WTC11 (cell line): ENCODE measurements around the gene NRN1L. TPM values are rescaled to one million over a fixed set of nuclear protein-coding genes. Genes with fewer than 3 reads are reported as not detected.

ENCODE experiments used
- ATAC-seq: fragments of 200-7000 bp; cut with Tn5 transposase; 2 replicates; pipeline ENCODE4 v1.10.0; 2021; ENCODE audit warnings: mild to moderate bottlenecking, moderate library complexity
- CTCF ChIA-PET: fragments of 300-600 bp; sonication (Branson Sonifier 250); formaldehyde crosslinking; loops from one replicate; lab custom pipeline; 2021; ENCODE audit warnings: antibody characterized with exemption; lab: Charles Lee
- POLR2A ChIA-PET: fragments of 350-600 bp; sonication (Branson Sonifier 250); formaldehyde crosslinking; loops from one replicate; lab custom pipeline; 2021; ENCODE audit warnings: antibody characterized with exemption; lab: Charles Lee
- DNase-seq: peaks from one replicate; pipeline ENCODE4 v3.0.0; 2021; ENCODE audit warnings: low spot score
- H3K27ac Mint-ChIP-seq: 2 replicates; pipeline ENCODE4 v1.8.0; 2021; ENCODE audit warnings: mixed read lengths
- H3K27me3 Mint-ChIP-seq: 2 replicates; pipeline ENCODE4 v1.8.0; 2021; ENCODE audit warnings: low read depth, mild to moderate bottlenecking, moderate library complexity, mixed read lengths
- H3K36me3 Mint-ChIP-seq: 2 replicates; pipeline ENCODE4 v1.8.0; 2021; ENCODE audit warnings: mixed read lengths
- H3K4me1 Mint-ChIP-seq: 2 replicates; pipeline ENCODE4 v1.8.0; 2022; ENCODE audit warnings: mixed read lengths
- H3K4me3 Mint-ChIP-seq: 2 replicates; pipeline ENCODE4 v1.8.0; 2021; ENCODE audit warnings: mild to moderate bottlenecking, moderate library complexity, mixed read lengths
- H3K9me3 Mint-ChIP-seq: 2 replicates; pipeline ENCODE4 v1.8.0; 2021; ENCODE audit warnings: mixed read lengths
- CREM ChIP-seq: sonication (generic); formaldehyde crosslinking; IDR thresholded peaks from 2 replicates; pipeline ENCODE4 v1.8.1; 2022; ENCODE audit warnings: mild to moderate bottlenecking, missing genetic modification reagents, moderate library complexity
- ETV6 ChIP-seq: sonication (generic); formaldehyde crosslinking; IDR thresholded peaks from 2 replicates; pipeline ENCODE4 v1.8.1; 2022; ENCODE audit warnings: mild to moderate bottlenecking, missing genetic modification reagents
- GRHL2 ChIP-seq: fragments of 250-450 bp; sonication (Bioruptor Pico); IDR thresholded peaks from 2 replicates; pipeline ENCODE4 v1.8.0; 2022; ENCODE audit warnings: mild to moderate bottlenecking, moderate library complexity; ENCODE audit not compliant: insufficient replicate concordance, severe bottlenecking
- NR1H2 ChIP-seq: sonication (generic); formaldehyde crosslinking; IDR thresholded peaks from 2 replicates; pipeline ENCODE4 v1.9.0; 2021; ENCODE audit warnings: mild to moderate bottlenecking, moderate library complexity, missing genetic modification reagents
- SP1 ChIP-seq: sonication (generic); formaldehyde crosslinking; conservative IDR thresholded peaks from 2 replicates; pipeline ENCODE4 v1.8.1; 2022; ENCODE audit warnings: missing genetic modification reagents
- ZBTB21 ChIP-seq: sonication (generic); formaldehyde crosslinking; IDR thresholded peaks from 2 replicates; pipeline ENCODE4 v1.8.1; 2023; ENCODE audit warnings: mild to moderate bottlenecking, missing genetic modification reagents, borderline replicate concordance
- ZNF121 ChIP-seq: sonication (generic); formaldehyde crosslinking; IDR thresholded peaks from 2 replicates; pipeline ENCODE4 v1.8.0; 2023; ENCODE audit warnings: missing genetic modification reagents
- ZNF671 ChIP-seq: fragments of 250-450 bp; sonication (Bioruptor Pico); IDR thresholded peaks from 2 replicates; pipeline ENCODE4 v1.8.0; 2021; ENCODE audit warnings: mild to moderate bottlenecking
- total RNA-seq: library from RNA; stranded (reverse); gene quantifications from 3 replicates; pipeline ENCODE4 v1.2.3, GENCODE V29; 2021
- TF ChIP-seq, protein P1 (sequence below): fragments of 250-450 bp; sonication (Bioruptor Pico); IDR thresholded peaks from 2 replicates; pipeline ENCODE4 v1.9.0; 2021; ENCODE audit warnings: mild to moderate bottlenecking, borderline replicate concordance
- TF ChIP-seq, protein P2 (sequence below): sonication (generic); formaldehyde crosslinking; IDR thresholded peaks from 2 replicates; pipeline ENCODE4 v1.8.1; 2023; ENCODE audit warnings: mild to moderate bottlenecking, missing genetic modification reagents, moderate library complexity
- TF ChIP-seq, protein P3 (sequence below): sonication (generic); formaldehyde crosslinking; IDR thresholded peaks from 2 replicates; pipeline ENCODE4 v1.8.0; 2023; ENCODE audit warnings: mild to moderate bottlenecking, missing genetic modification reagents
- TF ChIP-seq, protein P4 (sequence below): sonication (generic); formaldehyde crosslinking; IDR thresholded peaks from 2 replicates; pipeline ENCODE4 v1.8.1; 2022; ENCODE audit warnings: mild to moderate bottlenecking, missing genetic modification reagents, moderate library complexity, borderline replicate concordance
- TF ChIP-seq, protein P5 (sequence below): sonication (generic); formaldehyde crosslinking; IDR thresholded peaks from 2 replicates; pipeline ENCODE4 v1.8.0; 2022; ENCODE audit warnings: mild to moderate bottlenecking, missing genetic modification reagents

Gene NRN1L
- total RNA-seq, 1 experiment from 2014 or later, result 12.4 TPM

DNA sequence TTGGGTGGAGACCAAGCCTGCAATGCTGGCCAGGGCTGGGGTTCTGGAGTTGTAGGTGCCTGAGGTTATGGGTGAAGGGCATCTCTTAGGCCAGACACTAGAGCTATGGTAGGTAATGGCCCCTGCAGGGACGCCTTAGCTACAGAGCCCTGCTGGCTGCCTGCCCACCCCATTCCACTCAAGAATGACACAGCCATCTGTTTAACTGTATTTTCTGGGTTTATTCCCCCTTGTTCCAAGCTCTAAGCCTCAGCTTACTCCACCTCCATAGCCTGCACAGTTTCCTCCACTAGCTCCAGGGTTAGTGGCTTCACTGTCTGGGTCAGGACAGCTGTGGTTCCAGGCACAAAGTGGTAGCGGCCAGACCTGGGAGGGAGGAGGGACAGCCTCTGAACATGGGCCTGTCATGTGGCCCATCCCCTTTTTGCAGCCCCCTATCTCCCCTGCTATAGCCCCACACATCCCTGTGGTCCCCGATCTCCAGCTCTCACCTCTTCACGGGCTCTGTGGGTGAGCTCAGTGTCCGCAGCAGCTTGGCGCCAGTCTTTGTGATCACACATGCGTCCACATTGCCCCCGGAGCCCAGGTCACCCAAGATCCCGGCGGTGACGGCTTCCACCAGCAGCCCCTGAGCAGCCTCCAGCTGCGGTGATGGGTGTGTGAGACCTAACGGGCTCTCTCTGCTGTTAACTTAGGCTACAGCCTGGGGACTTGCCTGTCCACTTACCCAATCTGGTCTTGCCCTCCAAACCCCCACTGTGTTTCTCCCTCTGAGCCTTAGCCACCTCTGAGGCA is 49.8 kb downstream of the NRN1L start (continued):
- TF ChIP-seq, protein P1, sequence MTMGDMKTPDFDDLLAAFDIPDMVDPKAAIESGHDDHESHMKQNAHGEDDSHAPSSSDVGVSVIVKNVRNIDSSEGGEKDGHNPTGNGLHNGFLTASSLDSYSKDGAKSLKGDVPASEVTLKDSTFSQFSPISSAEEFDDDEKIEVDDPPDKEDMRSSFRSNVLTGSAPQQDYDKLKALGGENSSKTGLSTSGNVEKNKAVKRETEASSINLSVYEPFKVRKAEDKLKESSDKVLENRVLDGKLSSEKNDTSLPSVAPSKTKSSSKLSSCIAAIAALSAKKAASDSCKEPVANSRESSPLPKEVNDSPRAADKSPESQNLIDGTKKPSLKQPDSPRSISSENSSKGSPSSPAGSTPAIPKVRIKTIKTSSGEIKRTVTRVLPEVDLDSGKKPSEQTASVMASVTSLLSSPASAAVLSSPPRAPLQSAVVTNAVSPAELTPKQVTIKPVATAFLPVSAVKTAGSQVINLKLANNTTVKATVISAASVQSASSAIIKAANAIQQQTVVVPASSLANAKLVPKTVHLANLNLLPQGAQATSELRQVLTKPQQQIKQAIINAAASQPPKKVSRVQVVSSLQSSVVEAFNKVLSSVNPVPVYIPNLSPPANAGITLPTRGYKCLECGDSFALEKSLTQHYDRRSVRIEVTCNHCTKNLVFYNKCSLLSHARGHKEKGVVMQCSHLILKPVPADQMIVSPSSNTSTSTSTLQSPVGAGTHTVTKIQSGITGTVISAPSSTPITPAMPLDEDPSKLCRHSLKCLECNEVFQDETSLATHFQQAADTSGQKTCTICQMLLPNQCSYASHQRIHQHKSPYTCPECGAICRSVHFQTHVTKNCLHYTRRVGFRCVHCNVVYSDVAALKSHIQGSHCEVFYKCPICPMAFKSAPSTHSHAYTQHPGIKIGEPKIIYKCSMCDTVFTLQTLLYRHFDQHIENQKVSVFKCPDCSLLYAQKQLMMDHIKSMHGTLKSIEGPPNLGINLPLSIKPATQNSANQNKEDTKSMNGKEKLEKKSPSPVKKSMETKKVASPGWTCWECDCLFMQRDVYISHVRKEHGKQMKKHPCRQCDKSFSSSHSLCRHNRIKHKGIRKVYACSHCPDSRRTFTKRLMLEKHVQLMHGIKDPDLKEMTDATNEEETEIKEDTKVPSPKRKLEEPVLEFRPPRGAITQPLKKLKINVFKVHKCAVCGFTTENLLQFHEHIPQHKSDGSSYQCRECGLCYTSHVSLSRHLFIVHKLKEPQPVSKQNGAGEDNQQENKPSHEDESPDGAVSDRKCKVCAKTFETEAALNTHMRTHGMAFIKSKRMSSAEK (CRISPR knock-in tag), result no peak
- TF ChIP-seq, protein P2, sequence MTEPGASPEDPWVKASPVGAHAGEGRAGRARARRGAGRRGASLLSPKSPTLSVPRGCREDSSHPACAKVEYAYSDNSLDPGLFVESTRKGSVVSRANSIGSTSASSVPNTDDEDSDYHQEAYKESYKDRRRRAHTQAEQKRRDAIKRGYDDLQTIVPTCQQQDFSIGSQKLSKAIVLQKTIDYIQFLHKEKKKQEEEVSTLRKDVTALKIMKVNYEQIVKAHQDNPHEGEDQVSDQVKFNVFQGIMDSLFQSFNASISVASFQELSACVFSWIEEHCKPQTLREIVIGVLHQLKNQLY (CRISPR knock-in tag), result no peak
- TF ChIP-seq ZNF671 (CRISPR knock-in tag) (no peak), CREM (CRISPR knock-in tag) (no peak), SP1 (CRISPR knock-in tag) (no peak), ETV6 (CRISPR knock-in tag) (no peak)
- TF ChIP-seq, protein P3, sequence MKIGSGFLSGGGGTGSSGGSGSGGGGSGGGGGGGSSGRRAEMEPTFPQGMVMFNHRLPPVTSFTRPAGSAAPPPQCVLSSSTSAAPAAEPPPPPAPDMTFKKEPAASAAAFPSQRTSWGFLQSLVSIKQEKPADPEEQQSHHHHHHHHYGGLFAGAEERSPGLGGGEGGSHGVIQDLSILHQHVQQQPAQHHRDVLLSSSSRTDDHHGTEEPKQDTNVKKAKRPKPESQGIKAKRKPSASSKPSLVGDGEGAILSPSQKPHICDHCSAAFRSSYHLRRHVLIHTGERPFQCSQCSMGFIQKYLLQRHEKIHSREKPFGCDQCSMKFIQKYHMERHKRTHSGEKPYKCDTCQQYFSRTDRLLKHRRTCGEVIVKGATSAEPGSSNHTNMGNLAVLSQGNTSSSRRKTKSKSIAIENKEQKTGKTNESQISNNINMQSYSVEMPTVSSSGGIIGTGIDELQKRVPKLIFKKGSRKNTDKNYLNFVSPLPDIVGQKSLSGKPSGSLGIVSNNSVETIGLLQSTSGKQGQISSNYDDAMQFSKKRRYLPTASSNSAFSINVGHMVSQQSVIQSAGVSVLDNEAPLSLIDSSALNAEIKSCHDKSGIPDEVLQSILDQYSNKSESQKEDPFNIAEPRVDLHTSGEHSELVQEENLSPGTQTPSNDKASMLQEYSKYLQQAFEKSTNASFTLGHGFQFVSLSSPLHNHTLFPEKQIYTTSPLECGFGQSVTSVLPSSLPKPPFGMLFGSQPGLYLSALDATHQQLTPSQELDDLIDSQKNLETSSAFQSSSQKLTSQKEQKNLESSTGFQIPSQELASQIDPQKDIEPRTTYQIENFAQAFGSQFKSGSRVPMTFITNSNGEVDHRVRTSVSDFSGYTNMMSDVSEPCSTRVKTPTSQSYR (CRISPR knock-in tag), result no peak
- TF ChIP-seq, protein P4, sequence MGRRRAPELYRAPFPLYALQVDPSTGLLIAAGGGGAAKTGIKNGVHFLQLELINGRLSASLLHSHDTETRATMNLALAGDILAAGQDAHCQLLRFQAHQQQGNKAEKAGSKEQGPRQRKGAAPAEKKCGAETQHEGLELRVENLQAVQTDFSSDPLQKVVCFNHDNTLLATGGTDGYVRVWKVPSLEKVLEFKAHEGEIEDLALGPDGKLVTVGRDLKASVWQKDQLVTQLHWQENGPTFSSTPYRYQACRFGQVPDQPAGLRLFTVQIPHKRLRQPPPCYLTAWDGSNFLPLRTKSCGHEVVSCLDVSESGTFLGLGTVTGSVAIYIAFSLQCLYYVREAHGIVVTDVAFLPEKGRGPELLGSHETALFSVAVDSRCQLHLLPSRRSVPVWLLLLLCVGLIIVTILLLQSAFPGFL, result no peak

DNA sequence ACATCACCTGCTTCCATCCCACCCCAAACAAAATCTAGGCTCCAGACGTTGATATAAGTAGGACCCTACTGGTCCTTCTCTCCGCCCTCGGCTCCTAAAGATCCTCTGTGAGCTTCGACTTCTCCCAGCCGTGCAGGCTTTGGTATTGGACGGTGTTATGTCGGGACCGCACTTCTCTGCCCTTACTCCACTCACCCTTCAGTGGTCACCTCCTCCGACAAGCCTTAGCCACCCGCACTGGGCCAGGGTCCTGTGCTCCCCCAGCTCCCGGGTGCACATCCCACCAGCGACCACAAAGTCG is 50.4 kb downstream of the NRN1L start:
- H3K27ac Mint-ChIP-seq, result peak overlapping the region; percentile 90
- ChIA-PET CTCF (interaction anchor here (0.9 to 4.0 kb wide), 18 partner anchors 8 to 414 kb away, joined by 3 to 52 read pairs (median 6); partner anchors contain the start of genes C16orf86, ENKD1, LCAT and NRN1L), POLR2A (interaction anchor here (0.5 to 4.7 kb wide), 7 partner anchors 10 to 282 kb away, joined by 3 to 30 read pairs (median 5); partner anchors contain the start of genes NFATC3, NRN1L, RANBP10 and TSNAXIP1)
- DNase-seq (no peak), ATAC-seq (peak; percentile 2)
- TF ChIP-seq NR1H2 (CRISPR knock-in tag), result no peak
- TF ChIP-seq ZBTB21 (CRISPR knock-in tag), result no peak
- peak; percentile 23; the same call in 1 of the 2 replicates for TF ChIP-seq ZNF121 (CRISPR knock-in tag)
- H3K9me3 Mint-ChIP-seq, result no peaks in the 10 kb centered on the region
- H3K27me3 Mint-ChIP-seq, result no peaks in the 10 kb centered on the region
- peaks cover 6% of the 10 kb centered on the region for H3K36me3 Mint-ChIP-seq
- H3K4me1 Mint-ChIP-seq, result peaks cover 23% of the 10 kb centered on the region
- peak overlapping the region; percentile 100 for H3K4me3 Mint-ChIP-seq

DNA sequence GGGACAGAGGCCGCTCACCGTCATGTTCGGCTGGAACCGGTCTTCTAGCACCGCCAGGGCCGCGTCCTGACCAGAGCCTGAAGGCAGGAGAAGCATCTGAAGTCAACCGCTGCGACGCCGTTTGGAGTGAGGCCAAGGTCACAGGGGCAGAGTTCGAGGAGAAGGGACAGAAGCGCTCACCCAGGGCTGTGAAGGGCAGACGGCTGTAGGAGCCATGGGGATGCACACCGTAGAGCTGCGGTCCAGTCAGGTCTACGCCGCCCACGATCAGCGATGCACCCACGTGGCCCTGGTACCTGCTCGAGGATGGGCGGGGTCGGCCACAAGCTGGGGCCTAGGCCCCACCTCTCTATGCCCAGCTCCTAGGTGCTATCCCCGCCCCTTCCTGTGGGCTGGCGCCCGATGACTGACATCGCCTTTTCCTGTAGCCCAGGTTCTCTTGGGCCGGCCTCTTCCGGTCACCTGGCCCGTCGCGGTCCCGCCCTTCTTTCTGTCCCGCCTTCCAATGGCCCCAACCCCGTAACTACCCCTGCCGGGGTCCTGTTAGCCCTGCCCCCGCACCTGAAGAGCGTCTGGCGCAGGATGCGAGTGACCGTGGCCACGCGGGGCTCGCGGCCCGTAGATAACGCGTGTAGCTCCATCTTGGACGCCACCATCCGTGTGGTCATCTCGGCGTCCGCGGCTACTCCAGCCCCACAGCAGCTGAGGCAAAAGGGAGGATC is 50.9 kb downstream of the NRN1L start:
- ChIA-PET POLR2A (interaction anchor here (0.5 to 4.7 kb wide), 10 partner anchors 10 to 282 kb away, joined by 3 to 30 read pairs (median 4); partner anchors contain the start of genes ACD, NFATC3, NRN1L and PSKH1), CTCF (interaction anchor here (0.6 to 4.0 kb wide), 21 partner anchors 8 to 918 kb away, joined by 3 to 52 read pairs (median 6); partner anchors contain the start of genes C16orf86, ENKD1, LCAT and NRN1L)
- ATAC-seq (peak; percentile 92), DNase-seq (peak; percentile 98)
- Mint-ChIP-seq H3K9me3 (no peaks in the 10 kb centered on the region), H3K27me3 (no peaks in the 10 kb centered on the region), H3K4me3 (peak overlapping the region; percentile 100), H3K4me1 (peaks cover 23% of the 10 kb centered on the region), H3K36me3 (peaks cover 6% of the 10 kb centered on the region), H3K27ac (peak overlapping the region; percentile 100)
- no peak for TF ChIP-seq GRHL2
- TF ChIP-seq, protein P5, sequence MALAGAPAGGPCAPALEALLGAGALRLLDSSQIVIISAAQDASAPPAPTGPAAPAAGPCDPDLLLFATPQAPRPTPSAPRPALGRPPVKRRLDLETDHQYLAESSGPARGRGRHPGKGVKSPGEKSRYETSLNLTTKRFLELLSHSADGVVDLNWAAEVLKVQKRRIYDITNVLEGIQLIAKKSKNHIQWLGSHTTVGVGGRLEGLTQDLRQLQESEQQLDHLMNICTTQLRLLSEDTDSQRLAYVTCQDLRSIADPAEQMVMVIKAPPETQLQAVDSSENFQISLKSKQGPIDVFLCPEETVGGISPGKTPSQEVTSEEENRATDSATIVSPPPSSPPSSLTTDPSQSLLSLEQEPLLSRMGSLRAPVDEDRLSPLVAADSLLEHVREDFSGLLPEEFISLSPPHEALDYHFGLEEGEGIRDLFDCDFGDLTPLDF (CRISPR knock-in tag), result no peak
- TF ChIP-seq, protein P3 (CRISPR knock-in tag), result peak; percentile 79; the same call in 1 of the 2 replicates
- TF ChIP-seq, protein P4, result peak; percentile 25; the same call in 1 of the 2 replicates
